ENCODE results near the gene FGFR2.

FGFR2 gene

GRCh38 chr10:121628859-121629258, 30.6 kb upstream of the FGFR2 start:
- Histone ChIP-seq H3K4me3 (no peak overlapping the region), H3K9ac (no peak overlapping the region), H3K27me3 (no peaks in the 10 kb centered on the region), H3K9me3 (no peaks in the 10 kb centered on the region), H3K4me1 (0 out of 2 replicates have a peak, but pooled peaks cover 4% of the 10 kb centered on the region), H4K20me1 (no peaks in the 10 kb centered on the region), H3K4me2 (no peak overlapping the region), H3K27ac (no peak overlapping the region), H3K36me3 (no peaks in the 10 kb centered on the region)
- TF ChIP-seq Cebpa-rat (IDR thresholded peaks at IDR 0.05) = no peak

GRCh38 chr10:121627876-121628581, 29.8 kb upstream of the FGFR2 start:
- no peak for TF ChIP-seq Cebpa-rat (IDR thresholded peaks at IDR 0.05)
- Histone ChIP-seq H3K4me1 (0 out of 2 replicates have a peak, but pooled peaks cover 4% of the 10 kb centered on the region), H3K4me2 (no peak overlapping the region), H3K27ac (no peak overlapping the region), H3K27me3 (no peaks in the 10 kb centered on the region), H3K9ac (no peak overlapping the region), H3K9me3 (no peaks in the 10 kb centered on the region), H4K20me1 (no peaks in the 10 kb centered on the region), H3K4me3 (no peak overlapping the region), H3K36me3 (no peaks in the 10 kb centered on the region)

- TF ChIP-seq Cebpa-rat (IDR thresholded peaks at IDR 0.05) = no peak
- H3K9me3 ChIP-seq = no peaks in the 10 kb centered on the region
- no peaks in the 10 kb centered on the region for H3K36me3 ChIP-seq
- H4K20me1 ChIP-seq = no peaks in the 10 kb centered on the region
- H3K27me3 ChIP-seq = no peaks in the 10 kb centered on the region
- no peak overlapping the region for H3K4me2 ChIP-seq
- H3K9ac ChIP-seq = no peak overlapping the region
- no peak overlapping the region for H3K27ac ChIP-seq
- H3K4me3 ChIP-seq = no peak overlapping the region
- H3K4me1 ChIP-seq = 0 out of 2 replicates have a peak, but pooled peaks cover 8% of the 10 kb centered on the region
Measured at GRCh38 chr10:121624836-121625486, 26.7 kb upstream of the FGFR2 start.

GRCh38 chr10:121618906-121619305, 20.7 kb upstream of the FGFR2 start:
- Histone ChIP-seq H3K27me3 (no peaks in the 10 kb centered on the region), H3K9ac (no peak overlapping the region), H4K20me1 (no peaks in the 10 kb centered on the region), H3K4me1 (peaks cover 19% of the 10 kb centered on the region), H3K27ac (no peak overlapping the region), H3K9me3 (peaks cover 15% of the 10 kb centered on the region), H3K36me3 (no peaks in the 10 kb centered on the region), H3K4me3 (no peak overlapping the region), H3K4me2 (no peak overlapping the region)
- TF ChIP-seq Cebpa-rat (IDR thresholded peaks at IDR 0.05) = no peak

DNA sequence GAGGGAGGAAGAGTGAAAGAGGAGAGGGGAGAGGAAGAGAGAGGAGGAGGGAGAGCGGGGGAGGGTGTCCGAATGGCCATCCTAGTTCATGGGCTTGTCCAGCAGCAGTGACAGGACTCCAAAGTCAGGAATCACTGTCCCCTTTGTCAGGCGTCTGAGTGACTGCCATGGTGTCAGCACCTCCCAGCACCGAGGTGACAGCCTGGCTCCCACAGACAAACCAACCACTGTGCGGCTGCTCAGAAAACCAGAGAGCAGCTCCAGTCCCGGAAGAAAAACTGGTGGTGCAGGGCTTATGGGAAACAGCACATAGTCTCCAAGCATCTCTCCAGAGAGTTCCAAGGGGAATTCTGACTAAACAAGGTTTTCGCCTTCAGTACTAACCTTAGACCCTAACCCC, 18.9 kb upstream of the FGFR2 start:
- H3K9me3 ChIP-seq = peaks cover 15% of the 10 kb centered on the region
- H3K36me3 ChIP-seq = no peaks in the 10 kb centered on the region
- H3K27me3 ChIP-seq = no peaks in the 10 kb centered on the region
- no peak for TF ChIP-seq Cebpa-rat (IDR thresholded peaks at IDR 0.05)
- no peak overlapping the region for H3K27ac ChIP-seq
- H3K4me2 ChIP-seq = peak overlapping the region; percentile 69
- no peaks in the 10 kb centered on the region for H4K20me1 ChIP-seq
- 0 out of 2 replicates have a peak overlapping the region, but pooled peaks have one; percentile 24 for H3K9ac ChIP-seq
- peaks cover 19% of the 10 kb centered on the region for H3K4me1 ChIP-seq
- H3K4me3 ChIP-seq = no peak overlapping the region

- H4K20me1 ChIP-seq = no peaks in the 10 kb centered on the region
- no peak for TF ChIP-seq Cebpa-rat (IDR thresholded peaks at IDR 0.05)
- H3K4me3 ChIP-seq = no peak overlapping the region
- H3K36me3 ChIP-seq = no peaks in the 10 kb centered on the region
- H3K9ac ChIP-seq = no peak overlapping the region
- H3K9me3 ChIP-seq = peaks cover 15% of the 10 kb centered on the region
- H3K27ac ChIP-seq = no peak overlapping the region
- no peaks in the 10 kb centered on the region for H3K27me3 ChIP-seq
- peaks cover 15% of the 10 kb centered on the region for H3K4me1 ChIP-seq
- H3K4me2 ChIP-seq = no peak overlapping the region
Measured at GRCh38 chr10:121616291-121616690, 18.0 kb upstream of the FGFR2 start.

DNA sequence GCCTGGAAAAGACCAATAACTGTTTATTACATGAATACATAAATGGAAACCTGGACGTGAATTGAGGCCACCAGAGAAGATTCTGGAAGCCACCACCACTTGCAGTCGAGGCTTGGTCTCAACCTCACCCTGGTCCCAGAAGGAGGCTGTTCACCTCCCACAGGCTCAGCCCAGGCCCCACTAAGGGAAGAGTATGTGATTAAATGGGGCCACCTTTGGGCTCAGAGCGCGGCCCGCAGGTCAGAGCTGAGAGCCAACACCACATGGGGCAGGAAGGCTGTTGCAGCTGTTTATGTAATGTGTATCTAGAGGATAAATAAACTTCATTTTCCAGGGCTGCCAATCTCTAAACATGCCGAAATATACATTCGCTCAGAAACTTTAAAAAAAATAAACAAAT, 17.6 kb upstream of the FGFR2 start:
- H3K4me1 ChIP-seq = peaks cover 15% of the 10 kb centered on the region
- peaks cover 15% of the 10 kb centered on the region for H3K9me3 ChIP-seq
- H3K27me3 ChIP-seq = no peaks in the 10 kb centered on the region
- no peak overlapping the region for H3K27ac ChIP-seq
- H3K4me3 ChIP-seq = no peak overlapping the region
- H3K36me3 ChIP-seq = no peaks in the 10 kb centered on the region
- H4K20me1 ChIP-seq = no peaks in the 10 kb centered on the region
- H3K9ac ChIP-seq = no peak overlapping the region
- H3K4me2 ChIP-seq = no peak overlapping the region
- TF ChIP-seq Cebpa-rat (IDR thresholded peaks at IDR 0.05) = no peak

DNA sequence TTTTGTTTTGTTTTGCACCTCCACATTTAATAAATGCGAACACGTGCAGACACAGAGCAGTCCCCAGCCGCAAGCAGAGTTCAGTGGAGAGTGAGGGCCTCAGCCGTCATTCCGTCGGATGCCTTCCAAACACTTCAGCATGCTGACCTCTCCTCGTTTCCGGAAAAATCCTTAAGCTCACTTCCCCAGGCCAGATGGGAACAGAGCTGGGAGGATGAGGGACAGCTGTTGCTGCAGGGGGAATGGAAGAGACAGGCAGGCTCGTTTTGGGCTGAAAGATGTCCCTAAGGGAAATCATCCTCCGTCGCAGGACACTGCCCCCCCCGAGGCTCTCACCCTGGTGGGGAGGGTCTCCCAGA, 17.2 kb upstream of the FGFR2 start:
- H3K4me2 ChIP-seq = no peak overlapping the region
- H3K9me3 ChIP-seq = peaks cover 15% of the 10 kb centered on the region
- no peak overlapping the region for H3K9ac ChIP-seq
- no peak for TF ChIP-seq Cebpa-rat (IDR thresholded peaks at IDR 0.05)
- no peaks in the 10 kb centered on the region for H4K20me1 ChIP-seq
- no peaks in the 10 kb centered on the region for H3K36me3 ChIP-seq
- peaks cover 15% of the 10 kb centered on the region for H3K4me1 ChIP-seq
- no peak overlapping the region for H3K4me3 ChIP-seq
- H3K27ac ChIP-seq = no peak overlapping the region
- H3K27me3 ChIP-seq = no peaks in the 10 kb centered on the region

GRCh38 chr10:121614613-121615434, 16.6 kb upstream of the FGFR2 start:
- no peak overlapping the region for H3K9ac ChIP-seq
- H3K4me2 ChIP-seq = no peak overlapping the region
- no peaks in the 10 kb centered on the region for H3K36me3 ChIP-seq
- peaks cover 15% of the 10 kb centered on the region for H3K4me1 ChIP-seq
- TF ChIP-seq Cebpa-rat (IDR thresholded peaks at IDR 0.05) = no peak
- no peak overlapping the region for H3K4me3 ChIP-seq
- H4K20me1 ChIP-seq = no peaks in the 10 kb centered on the region
- peaks cover 15% of the 10 kb centered on the region for H3K9me3 ChIP-seq
- H3K27me3 ChIP-seq = no peaks in the 10 kb centered on the region
- H3K27ac ChIP-seq = no peak overlapping the region

GRCh38 chr10:121613456-121613855, 15.2 kb upstream of the FGFR2 start:
- H3K4me1 ChIP-seq = peaks cover 21% of the 10 kb centered on the region
- no peak overlapping the region for H3K9ac ChIP-seq
- H4K20me1 ChIP-seq = no peaks in the 10 kb centered on the region; the same call in 1 of the 2 replicates
- no peak for TF ChIP-seq Cebpa-rat (IDR thresholded peaks at IDR 0.05)
- no peaks in the 10 kb centered on the region for H3K36me3 ChIP-seq
- H3K27me3 ChIP-seq = peaks cover 5% of the 10 kb centered on the region; the same call in 1 of the 2 replicates
- no peak overlapping the region for H3K27ac ChIP-seq
- H3K9me3 ChIP-seq = peaks cover 4% of the 10 kb centered on the region
- H3K4me2 ChIP-seq = no peak overlapping the region
- no peak overlapping the region for H3K4me3 ChIP-seq

Data from BLaER1 (cell line).